HCT116 (cell line): ENCODE data around the gene PCDHGA2. TPM values are rescaled to one million over a fixed set of nuclear protein-coding genes. Genes with fewer than 3 reads are reported as not detected.

ENCODE experiments used
- ATAC-seq: fragments of 200-7000 bp; cut with Tn5 transposase; 2 replicates; pipeline ENCODE4 v1.9.1; 2020; ENCODE audit warnings: mild to moderate bottlenecking, moderate library complexity
- BruUV-seq: library from RNA; stranded (reverse); fragments of 400-500 nt; replicated peaks from 2 replicates; lab custom pipeline; 2021; lab: Mats Ljungman, UMichigan
- CTCF ChIA-PET: fragments of 300-600 bp; sonication (Branson Sonifier 250); formaldehyde crosslinking; loops from one replicate; lab custom pipeline; 2021; ENCODE audit warnings: antibody characterized with exemption; lab: Charles Lee
- POLR2A ChIA-PET: fragments of 300-600, 350-600 bp; sonication (Branson Sonifier 250); formaldehyde crosslinking; loops from one replicate; lab custom pipeline; 2021; ENCODE audit warnings: antibody characterized with exemption; lab: Charles Lee
- RAD21 ChIA-PET, 2 experiments: fragments of 300-600 bp; sonication (Branson Sonifier 250); formaldehyde crosslinking; loops; one replicate each; lab custom pipeline; 2023; ENCODE audit warnings: low total read pairs in 2 of 2; ENCODE audit not compliant: uncharacterized antibody in 2 of 2, unreplicated experiment in 2 of 2, low non-redundant PET in 1 of 2; lab: Charles Lee
- DNase-seq: peaks from one replicate; pipeline ENCODE4 v3.0.0-alpha.2; 2010; ENCODE audit warnings: low read depth, low spot score
- H2AFZ ChIP-seq: fragments of 200-600 bp; shearing (Covaris generic), sonication (generic); 2 replicates; pipeline ENCODE4 v1.6.1; 2017; ENCODE audit warnings: low read depth, mixed run types, mixed read lengths, antibody characterized with exemption, low read length; ENCODE audit not compliant: poor library complexity, severe bottlenecking
- H3K27ac ChIP-seq: 2 replicates; pipeline ENCODE4 v1.5.1; 2012; ENCODE audit warnings: low read depth, low read length
- H3K27me3 ChIP-seq: fragments of 200-600 bp; sonication (generic); 2 replicates; pipeline ENCODE4 v1.6.1; 2016; ENCODE audit warnings: mixed run types, low read length, mixed read lengths; ENCODE audit not compliant: insufficient read depth
- H3K36me3 ChIP-seq, 2 experiments: fragments of 200-500 bp in 1 of 2; fragments of 200-600 bp in 1 of 2; sonication (Bioruptor generic) in 1 of 2; sonication (generic) in 1 of 2; 2 replicates each; pipeline versions ENCODE4 v1.5.1 to v1.6.1; 2014 to 2016; ENCODE audit warnings: low read length in 2 of 2, inconsistent platforms in 1 of 2, mixed read lengths in 1 of 2, mixed run types in 1 of 2; ENCODE audit not compliant: insufficient read depth in 2 of 2, control insufficient read depth in 1 of 2
- H3K4me1 ChIP-seq, 2 experiments: fragments of 200-600 bp in 1 of 2; sonication (generic) in 1 of 2; 2 replicates each; pipeline versions ENCODE4 v1.5.1 to v1.6.1; 2012 to 2017; ENCODE audit warnings: low read length in 2 of 2, inconsistent platforms in 1 of 2, mild to moderate bottlenecking in 1 of 2, mixed read lengths in 1 of 2, mixed run types in 1 of 2, moderate library complexity in 1 of 2; ENCODE audit not compliant: insufficient read depth in 2 of 2, control insufficient read depth in 1 of 2
- H3K4me2 ChIP-seq: fragments of 200-600 bp; sonication (generic); 2 replicates; pipeline ENCODE4 v1.6.1; 2017; ENCODE audit warnings: mixed run types, low read length, mixed read lengths
- H3K4me3 ChIP-seq, 2 experiments: fragments of 200-600 bp in 1 of 2; sonication (generic) in 1 of 2; replicated peaks in 1 of 2; 2 replicates each; pipeline ENCODE4 v1.5.1; 2011 to 2016; ENCODE audit warnings: low read length in 2 of 2, control low read depth in 1 of 2, low read depth in 1 of 2, mild to moderate bottlenecking in 1 of 2, mixed read lengths in 1 of 2, mixed run types in 1 of 2
- H3K79me2 ChIP-seq: fragments of 200-600 bp; sonication (generic); 2 replicates; pipeline ENCODE4 v1.6.1; 2017; ENCODE audit warnings: mild to moderate bottlenecking, mixed run types, low read length, moderate library complexity, mixed read lengths; ENCODE audit not compliant: insufficient read depth
- H3K9ac ChIP-seq: fragments of 200-600 bp; sonication (generic); 2 replicates; pipeline ENCODE4 v1.6.1; 2016; ENCODE audit warnings: low read length, mixed read lengths
- H3K9me2 ChIP-seq: fragments of 200-600 bp; sonication (generic), shearing (Covaris generic); 2 replicates; pipeline ENCODE4 v1.6.1; 2017; ENCODE audit warnings: mixed run types, mild to moderate bottlenecking, moderate library complexity; ENCODE audit not compliant: insufficient read depth
- H3K9me3 ChIP-seq, 2 experiments: fragments of 200-500 bp in 1 of 2; fragments of 200-600 bp in 1 of 2; sonication (Bioruptor generic) in 1 of 2; sonication (generic) in 1 of 2; 2 replicates each; pipeline ENCODE4 v1.6.1; 2014 to 2017; ENCODE audit warnings: low read length in 2 of 2, mixed read lengths in 2 of 2, inconsistent platforms in 1 of 2, low read depth in 1 of 2, mild to moderate bottlenecking in 1 of 2, mixed run types in 1 of 2, moderate library complexity in 1 of 2; ENCODE audit not compliant: control insufficient read depth in 1 of 2, insufficient read depth in 1 of 2
- H4K20me1 ChIP-seq: fragments of 200-600 bp; sonication (generic), shearing (Covaris generic); 2 replicates; pipeline ENCODE4 v1.6.1; 2017; ENCODE audit warnings: mixed run types, mild to moderate bottlenecking, moderate library complexity; ENCODE audit not compliant: insufficient read depth
- CBX3 ChIP-seq: IDR thresholded peaks from 2 replicates; pipeline ENCODE4 v1.6.1; 2012; ENCODE audit warnings: low read depth
- CEBPB ChIP-seq: IDR thresholded peaks from 2 replicates; pipeline ENCODE4 v1.6.1; 2012; ENCODE audit warnings: low read depth
- EGR1 ChIP-seq: IDR thresholded peaks from 2 replicates; pipeline ENCODE4 v1.6.1; 2012; ENCODE audit warnings: low read depth
- EZH2 ChIP-seq: fragments of 200-600 bp; sonication (generic); IDR thresholded peaks from 2 replicates; pipeline ENCODE4 v1.6.1; 2017; ENCODE audit warnings: antibody characterized with exemption, mixed run types
- EZH2phosphoT487 ChIP-seq: fragments of 200-600 bp; IDR thresholded peaks from 2 replicates; pipeline ENCODE4 v1.6.1; 2018; ENCODE audit warnings: antibody characterized with exemption, borderline replicate concordance
- FOSL1 ChIP-seq: IDR thresholded peaks from 2 replicates; pipeline ENCODE4 v1.6.1; 2012; ENCODE audit warnings: low read depth
- JUND ChIP-seq: IDR thresholded peaks from 2 replicates; pipeline ENCODE4 v1.6.1; 2012
- RAD21 ChIP-seq: IDR thresholded peaks from 2 replicates; pipeline ENCODE4 v1.6.1; 2012; ENCODE audit warnings: low read depth, mild to moderate bottlenecking
- SIN3A ChIP-seq: IDR thresholded peaks from 2 replicates; pipeline ENCODE4 v1.6.1; 2012; ENCODE audit warnings: low read depth
- SP1 ChIP-seq: IDR thresholded peaks from 2 replicates; pipeline ENCODE4 v1.6.1; 2012; ENCODE audit warnings: low read depth
- SRF ChIP-seq: IDR thresholded peaks from 2 replicates; pipeline ENCODE4 v1.6.1; 2012; ENCODE audit warnings: low read depth
- TCF7L2 ChIP-seq: IDR thresholded peaks from 2 replicates; pipeline ENCODE4 v1.7.0; 2011; ENCODE audit warnings: borderline replicate concordance, inconsistent platforms; ENCODE audit not compliant: insufficient read depth, insufficient read length; ENCODE audit errors: extremely low read depth
- YY1 ChIP-seq: IDR thresholded peaks from 2 replicates; pipeline ENCODE4 v1.6.1; 2011; ENCODE audit warnings: low read length, low read depth, moderate library complexity, mild to moderate bottlenecking; ENCODE audit not compliant: insufficient replicate concordance; ENCODE audit errors: extremely low read depth
- ZFX ChIP-seq: fragments of 450-650 bp; IDR thresholded peaks from 2 replicates; pipeline ENCODE4 v1.6.1; 2017
- ZNF274 ChIP-seq: fragments of 200-500 bp; sonication (Bioruptor generic); IDR thresholded peaks from 2 replicates; pipeline ENCODE4 v1.6.1; 2014; ENCODE audit warnings: mild to moderate bottlenecking, low read depth, low read length, inconsistent platforms
- intact Hi-C: fragments of 100-400 bp; cut with micrococcal nuclease; formaldehyde crosslinking; loops from 2 replicates; pipeline ENCODE4 v1.10.0; 2022
- total RNA-seq: library from RNA; stranded (reverse); gene quantifications from one replicate; pipeline ENCODE4 v1.2.1, GENCODE V29; 2021; ENCODE audit not compliant: unreplicated experiment
- TF ChIP-seq, protein P1 (sequence below): IDR thresholded peaks from 2 replicates; pipeline ENCODE4 v1.6.1; 2011; ENCODE audit warnings: mild to moderate bottlenecking, low read length, moderate library complexity; ENCODE audit not compliant: insufficient replicate concordance; ENCODE audit errors: extremely low read depth
- TF ChIP-seq, protein P2 (sequence below): IDR thresholded peaks from 2 replicates; pipeline ENCODE4 v1.6.1; 2012
- TF ChIP-seq, protein P3 (sequence below): IDR thresholded peaks from 2 replicates; pipeline ENCODE4 v1.6.1; 2012; ENCODE audit warnings: low read depth
- TF ChIP-seq, protein P4 (sequence below): IDR thresholded peaks from 2 replicates; pipeline ENCODE4 v1.6.1; 2012
- TF ChIP-seq, protein P5 (sequence below), 3 experiments: fragments of 200-600 bp in 1 of 3; sonication (generic) in 1 of 3; IDR thresholded peaks in 2 of 3; conservative IDR thresholded peaks in 1 of 3; 2 replicates each; pipeline ENCODE4 v1.5.1; 2012 to 2017; ENCODE audit warnings: low read depth in 2 of 3, low read length in 2 of 3, antibody characterized with exemption in 1 of 3, borderline replicate concordance in 1 of 3, control low read depth in 1 of 3, mild to moderate bottlenecking in 1 of 3, mixed read lengths in 1 of 3, mixed run types in 1 of 3, moderate library complexity in 1 of 3; ENCODE audit not compliant: insufficient read depth in 1 of 3

PCDHGA2 gene
- total RNA-seq, 1 experiment from 2014 or later: not detected

DNA sequence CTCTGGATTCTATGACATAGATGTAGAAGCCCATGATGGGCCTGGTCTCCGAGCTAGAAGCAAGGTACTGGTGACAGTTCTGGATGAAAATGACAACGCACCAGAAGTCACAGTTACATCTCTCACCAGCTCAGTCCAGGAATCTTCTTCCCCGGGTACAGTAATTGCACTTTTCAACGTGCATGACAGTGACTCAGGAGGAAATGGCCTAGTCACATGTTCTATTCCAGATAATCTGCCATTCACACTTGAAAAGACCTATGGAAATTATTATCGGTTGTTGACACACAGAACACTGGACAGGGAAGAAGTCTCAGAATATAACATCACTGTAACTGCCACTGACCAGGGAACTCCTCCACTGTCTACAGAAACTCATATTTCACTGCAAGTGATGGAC lies 17.6 kb downstream of the PCDHGA2 start:
- no peaks in the 10 kb centered on the region for H3K27me3 ChIP-seq
- no peak for ATAC-seq
- H3K4me3 ChIP-seq: no peak overlapping the region
- H3K27ac ChIP-seq: no peak overlapping the region
- no peaks in the 10 kb centered on the region for H3K9me2 ChIP-seq
- no peaks in the 10 kb centered on the region for H4K20me1 ChIP-seq
- ChIA-PET POLR2A (no interaction called here), RAD21 (no interaction called here), CTCF (no interaction called here)
- H2AFZ ChIP-seq: no peak overlapping the region
- H3K9me3 ChIP-seq: no peaks in the 10 kb centered on the region; a peak in 2 of 4 replicates
- H3K9ac ChIP-seq: no peak overlapping the region
- intact Hi-C loops: no loop called here
- no peaks in the 10 kb centered on the region for H3K4me1 ChIP-seq
- no TSS peak for BruUV-seq
- TF ChIP-seq ZFX: no peak
- no peak for TF ChIP-seq YY1
- TF ChIP-seq CBX3: no peak
- no peak for TF ChIP-seq SP1
- no peak for TF ChIP-seq JUND
- TF ChIP-seq, protein P1, sequence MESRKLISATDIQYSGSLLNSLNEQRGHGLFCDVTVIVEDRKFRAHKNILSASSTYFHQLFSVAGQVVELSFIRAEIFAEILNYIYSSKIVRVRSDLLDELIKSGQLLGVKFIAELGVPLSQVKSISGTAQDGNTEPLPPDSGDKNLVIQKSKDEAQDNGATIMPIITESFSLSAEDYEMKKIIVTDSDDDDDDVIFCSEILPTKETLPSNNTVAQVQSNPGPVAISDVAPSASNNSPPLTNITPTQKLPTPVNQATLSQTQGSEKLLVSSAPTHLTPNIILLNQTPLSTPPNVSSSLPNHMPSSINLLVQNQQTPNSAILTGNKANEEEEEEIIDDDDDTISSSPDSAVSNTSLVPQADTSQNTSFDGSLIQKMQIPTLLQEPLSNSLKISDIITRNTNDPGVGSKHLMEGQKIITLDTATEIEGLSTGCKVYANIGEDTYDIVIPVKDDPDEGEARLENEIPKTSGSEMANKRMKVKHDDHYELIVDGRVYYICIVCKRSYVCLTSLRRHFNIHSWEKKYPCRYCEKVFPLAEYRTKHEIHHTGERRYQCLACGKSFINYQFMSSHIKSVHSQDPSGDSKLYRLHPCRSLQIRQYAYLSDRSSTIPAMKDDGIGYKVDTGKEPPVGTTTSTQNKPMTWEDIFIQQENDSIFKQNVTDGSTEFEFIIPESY: no peak
- TF ChIP-seq TCF7L2: no peak
- TF ChIP-seq RAD21: no peak
- TF ChIP-seq, protein P2, sequence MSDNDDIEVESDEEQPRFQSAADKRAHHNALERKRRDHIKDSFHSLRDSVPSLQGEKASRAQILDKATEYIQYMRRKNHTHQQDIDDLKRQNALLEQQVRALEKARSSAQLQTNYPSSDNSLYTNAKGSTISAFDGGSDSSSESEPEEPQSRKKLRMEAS: no peak
- TF ChIP-seq EGR1: no peak
- TF ChIP-seq ZNF274: no peak
- TF ChIP-seq FOSL1: no peak
- no peak for TF ChIP-seq SIN3A
- TF ChIP-seq, protein P3, sequence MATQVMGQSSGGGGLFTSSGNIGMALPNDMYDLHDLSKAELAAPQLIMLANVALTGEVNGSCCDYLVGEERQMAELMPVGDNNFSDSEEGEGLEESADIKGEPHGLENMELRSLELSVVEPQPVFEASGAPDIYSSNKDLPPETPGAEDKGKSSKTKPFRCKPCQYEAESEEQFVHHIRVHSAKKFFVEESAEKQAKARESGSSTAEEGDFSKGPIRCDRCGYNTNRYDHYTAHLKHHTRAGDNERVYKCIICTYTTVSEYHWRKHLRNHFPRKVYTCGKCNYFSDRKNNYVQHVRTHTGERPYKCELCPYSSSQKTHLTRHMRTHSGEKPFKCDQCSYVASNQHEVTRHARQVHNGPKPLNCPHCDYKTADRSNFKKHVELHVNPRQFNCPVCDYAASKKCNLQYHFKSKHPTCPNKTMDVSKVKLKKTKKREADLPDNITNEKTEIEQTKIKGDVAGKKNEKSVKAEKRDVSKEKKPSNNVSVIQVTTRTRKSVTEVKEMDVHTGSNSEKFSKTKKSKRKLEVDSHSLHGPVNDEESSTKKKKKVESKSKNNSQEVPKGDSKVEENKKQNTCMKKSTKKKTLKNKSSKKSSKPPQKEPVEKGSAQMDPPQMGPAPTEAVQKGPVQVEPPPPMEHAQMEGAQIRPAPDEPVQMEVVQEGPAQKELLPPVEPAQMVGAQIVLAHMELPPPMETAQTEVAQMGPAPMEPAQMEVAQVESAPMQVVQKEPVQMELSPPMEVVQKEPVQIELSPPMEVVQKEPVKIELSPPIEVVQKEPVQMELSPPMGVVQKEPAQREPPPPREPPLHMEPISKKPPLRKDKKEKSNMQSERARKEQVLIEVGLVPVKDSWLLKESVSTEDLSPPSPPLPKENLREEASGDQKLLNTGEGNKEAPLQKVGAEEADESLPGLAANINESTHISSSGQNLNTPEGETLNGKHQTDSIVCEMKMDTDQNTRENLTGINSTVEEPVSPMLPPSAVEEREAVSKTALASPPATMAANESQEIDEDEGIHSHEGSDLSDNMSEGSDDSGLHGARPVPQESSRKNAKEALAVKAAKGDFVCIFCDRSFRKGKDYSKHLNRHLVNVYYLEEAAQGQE: no peak
- no peak for TF ChIP-seq EZH2
- TF ChIP-seq, protein P4, sequence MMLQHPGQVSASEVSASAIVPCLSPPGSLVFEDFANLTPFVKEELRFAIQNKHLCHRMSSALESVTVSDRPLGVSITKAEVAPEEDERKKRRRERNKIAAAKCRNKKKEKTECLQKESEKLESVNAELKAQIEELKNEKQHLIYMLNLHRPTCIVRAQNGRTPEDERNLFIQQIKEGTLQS: no peak
- no peak for TF ChIP-seq EZH2phosphoT487
- TF ChIP-seq SRF: no peak
- TF ChIP-seq, protein P5, sequence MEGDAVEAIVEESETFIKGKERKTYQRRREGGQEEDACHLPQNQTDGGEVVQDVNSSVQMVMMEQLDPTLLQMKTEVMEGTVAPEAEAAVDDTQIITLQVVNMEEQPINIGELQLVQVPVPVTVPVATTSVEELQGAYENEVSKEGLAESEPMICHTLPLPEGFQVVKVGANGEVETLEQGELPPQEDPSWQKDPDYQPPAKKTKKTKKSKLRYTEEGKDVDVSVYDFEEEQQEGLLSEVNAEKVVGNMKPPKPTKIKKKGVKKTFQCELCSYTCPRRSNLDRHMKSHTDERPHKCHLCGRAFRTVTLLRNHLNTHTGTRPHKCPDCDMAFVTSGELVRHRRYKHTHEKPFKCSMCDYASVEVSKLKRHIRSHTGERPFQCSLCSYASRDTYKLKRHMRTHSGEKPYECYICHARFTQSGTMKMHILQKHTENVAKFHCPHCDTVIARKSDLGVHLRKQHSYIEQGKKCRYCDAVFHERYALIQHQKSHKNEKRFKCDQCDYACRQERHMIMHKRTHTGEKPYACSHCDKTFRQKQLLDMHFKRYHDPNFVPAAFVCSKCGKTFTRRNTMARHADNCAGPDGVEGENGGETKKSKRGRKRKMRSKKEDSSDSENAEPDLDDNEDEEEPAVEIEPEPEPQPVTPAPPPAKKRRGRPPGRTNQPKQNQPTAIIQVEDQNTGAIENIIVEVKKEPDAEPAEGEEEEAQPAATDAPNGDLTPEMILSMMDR (IDR thresholded peaks at IDR 0.05 in 2 of 3, conservative IDR thresholded peaks at IDR 0.05 in 1 of 3; ENCODE audit: borderline replicate concordance in 1 of 3, insufficient read depth in 1 of 3, low read depth in 2 of 3, low read length in 2 of 3): no peak
- TF ChIP-seq CEBPB: no peak
- no peaks in the 10 kb centered on the region for H3K79me2 ChIP-seq
- no peaks in the 10 kb centered on the region for H3K36me3 ChIP-seq
- DNase-seq: no peak
- H3K4me2 ChIP-seq: no peak overlapping the region
